Esophagus (tissue), 2 donors: ENCODE results near the gene RPS2. TPM values are rescaled to one million over a fixed set of nuclear protein-coding genes. Genes with fewer than 3 reads are reported as not detected.
"Not testable (repeated sequence)": the region's sequence is repeated elsewhere in the genome, so short reads cannot be mapped to it uniquely, and the experiment has no call there.

Source experiments
- H3K27ac ChIP-seq, 2 donors: one replicate each; pipeline ENCODE4 v1.5.1; 2013; ENCODE audit warnings: low read depth in 2 of 2, mild to moderate bottlenecking in 2 of 2, inconsistent platforms in 1 of 2, low read length in 1 of 2, moderate library complexity in 1 of 2
- H3K27me3 ChIP-seq, 2 donors: one replicate each; pipeline ENCODE4 v1.6.1; 2013; ENCODE audit warnings: low read length in 2 of 2, control low read depth in 1 of 2, mild to moderate bottlenecking in 1 of 2; ENCODE audit not compliant: insufficient read depth in 2 of 2, control insufficient read depth in 1 of 2
- H3K36me3 ChIP-seq, 2 donors: one replicate each; pipeline ENCODE4 v1.6.1; 2013; ENCODE audit warnings: low read length in 1 of 2; ENCODE audit not compliant: control insufficient read depth in 2 of 2, insufficient read depth in 2 of 2
- H3K4me1 ChIP-seq, 2 donors: one replicate each; pipeline ENCODE4 v1.6.1; 2013; ENCODE audit warnings: low read length in 1 of 2; ENCODE audit not compliant: control insufficient read depth in 2 of 2, insufficient read depth in 2 of 2
- H3K4me3 ChIP-seq, 2 donors: one replicate each; pipeline ENCODE4 v1.5.1; 2013; ENCODE audit warnings: low read length in 2 of 2, mild to moderate bottlenecking in 2 of 2, low read depth in 1 of 2, moderate library complexity in 1 of 2
- H3K9me3 ChIP-seq, 2 donors: one replicate each; pipeline ENCODE4 v1.6.1; 2013; ENCODE audit warnings: mild to moderate bottlenecking in 2 of 2, low read depth in 1 of 2, low read length in 1 of 2, moderate library complexity in 1 of 2; ENCODE audit not compliant: control insufficient read depth in 2 of 2, insufficient read depth in 1 of 2
- WGBS, 2 donors: extraction: QIAGEN DNeasy Blood & Tissue Kit; methylation state at CpG; one replicate each; pipeline ENCODE4 v1.1.7; 2013; 5-methylcytosine and 5-hydroxymethylcytosine counted together
- polyA plus RNA-seq, 2 donors: library from polyadenylated mRNA; stranded (reverse); fragments of 200-250 nt; gene quantifications; one replicate each; pipeline ENCODE4 v1.2.3, GENCODE V29; 2013
- donor health status: healthy with polysubstance abuse.
- donor health status: Bipolar disorder and iron deficiency.

The RPS2 gene
- polyA plus RNA-seq, 2 donors: 2,871 to 3,908 TPM

- no peaks in the 10 kb centered on the region for H3K36me3 ChIP-seq
- H3K4me3 ChIP-seq: no peak overlapping the region
- peaks cover 7 to 11% of the 10 kb centered on the region in 2 donors for H3K4me1 ChIP-seq
- WGBS, 2 donors: 63 to 70% methylated on average over 5 of the region's 5 CpGs
- peaks cover 0 to 2% of the 10 kb centered on the region in 2 donors for H3K9me3 ChIP-seq
- no peak overlapping the region for H3K27ac ChIP-seq
- H3K27me3 ChIP-seq: peaks cover 0 to 10% of the 10 kb centered on the region in 2 donors
Observed at GRCh38 chr16:1924095-1924494, 40.5 kb downstream of the RPS2 start.

- Histone ChIP-seq H3K36me3 (no peaks in the 10 kb centered on the region), H3K4me3 (no peak overlapping the region), H3K9me3 (peaks cover 0 to 2% of the 10 kb centered on the region in 2 donors), H3K27me3 (peaks cover 0 to 10% of the 10 kb centered on the region in 2 donors), H3K4me1 (peaks cover 10 to 14% of the 10 kb centered on the region in 2 donors), H3K27ac (peak overlapping the region in 1 of 2 donors; percentile 0)
- WGBS, 2 donors: 14 to 17% methylated on average over 24 of the region's 24 CpGs
Observed at GRCh38 chr16:1923299-1924034, 41.2 kb downstream of the RPS2 start.

GRCh38 chr16:1922357-1922756 lies 42.3 kb downstream of the RPS2 start:
- no peak overlapping the region for H3K4me3 ChIP-seq
- peaks cover 0 to 2% of the 10 kb centered on the region in 2 donors for H3K9me3 ChIP-seq
- H3K27me3 ChIP-seq: peaks cover 0 to 17% of the 10 kb centered on the region in 2 donors
- no peak overlapping the region for H3K27ac ChIP-seq
- no peaks in the 10 kb centered on the region for H3K36me3 ChIP-seq
- H3K4me1 ChIP-seq: peaks cover 14% of the 10 kb centered on the region in 2 donors
- WGBS, 2 donors: 83% methylated on average over 8 of the region's 8 CpGs

- no peaks in the 10 kb centered on the region for H3K36me3 ChIP-seq
- no peak overlapping the region for H3K4me3 ChIP-seq
- peaks cover 0 to 2% of the 10 kb centered on the region in 2 donors for H3K9me3 ChIP-seq
- WGBS, 2 donors: 20 to 25% methylated on average over 15 of the region's 15 CpGs
- peaks cover 0 to 17% of the 10 kb centered on the region in 2 donors for H3K27me3 ChIP-seq
- H3K27ac ChIP-seq: no peak overlapping the region
- peaks cover 17 to 23% of the 10 kb centered on the region in 2 donors for H3K4me1 ChIP-seq
Observed at GRCh38 chr16:1920727-1921171, 43.9 kb downstream of the RPS2 start.

GRCh38 chr16:1920122-1920521 lies 44.5 kb downstream of the RPS2 start:
- H3K27me3 ChIP-seq: peaks cover 0 to 17% of the 10 kb centered on the region in 2 donors
- peaks cover 17 to 23% of the 10 kb centered on the region in 2 donors for H3K4me1 ChIP-seq
- H3K9me3 ChIP-seq, H3K27ac ChIP-seq, H3K4me3 ChIP-seq, H3K36me3 ChIP-seq: not testable (repeated sequence)
- 69 to 73% methylated on average over 21 of the region's 21 CpGs for WGBS, 2 donors

GRCh38 chr16:1919327-1919998 lies 45.2 kb downstream of the RPS2 start:
- Histone ChIP-seq H3K27me3 (peaks cover 0 to 17% of the 10 kb centered on the region in 2 donors), H3K36me3 (no peaks in the 10 kb centered on the region), H3K4me1 (peaks cover 17 to 29% of the 10 kb centered on the region in 2 donors), H3K27ac (no peak overlapping the region), H3K4me3 (no peak overlapping the region), H3K9me3 (peaks cover 0 to 2% of the 10 kb centered on the region in 2 donors)
- WGBS, 2 donors: 26 to 32% methylated on average over 30 of the region's 30 CpGs

- Histone ChIP-seq H3K36me3 (no peaks in the 10 kb centered on the region), H3K27me3 (peaks cover 0 to 17% of the 10 kb centered on the region in 2 donors), H3K4me1 (peaks cover 17 to 34% of the 10 kb centered on the region in 2 donors), H3K4me3 (peak within 1 kb of the TSS; percentile 57 to 64), H3K9me3 (peaks cover 0 to 2% of the 10 kb centered on the region in 2 donors), H3K27ac (peak within 1 kb of the TSS in 1 of 2 donors; percentile 16)
- 4 to 7% methylated on average over 42 to 70 of the region's 71 CpGs for WGBS, 2 donors
Observed at GRCh38 chr16:1918351-1919326, 46.0 kb downstream of the RPS2 start, which contains the start of gene HS3ST6. TSS of gene HS3ST6 (minus strand) at chr16:1918415. CDS start at chr16:1918323, 92 bp downstream.

GRCh38 chr16:1917665-1918350 lies 46.8 kb downstream of the RPS2 start:
- WGBS, 2 donors: 1 to 2% methylated on average over 72 to 81 of the region's 81 CpGs
- peak overlapping the region in 1 of 2 donors; percentile 16 for H3K27ac ChIP-seq

More at GRCh38 chr16:1917665-1918350, 46.8 kb downstream of the RPS2 start:
- peaks cover 17 to 31% of the 10 kb centered on the region in 2 donors for H3K4me1 ChIP-seq
- no peaks in the 10 kb centered on the region for H3K36me3 ChIP-seq
- H3K27me3 ChIP-seq: peaks cover 0 to 17% of the 10 kb centered on the region in 2 donors
- H3K9me3 ChIP-seq: peaks cover 0 to 2% of the 10 kb centered on the region in 2 donors
- peak overlapping the region; percentile 57 to 64 for H3K4me3 ChIP-seq
